HG02588 (cell line): ENCODE data around the gene MB.

Experiments
- ATAC-seq: cut with Tn5 transposase; IDR thresholded peaks from one replicate; pipeline ENCODE4 v1.9.1; 2021; ENCODE audit warnings: mild to moderate bottlenecking, moderate library complexity; ENCODE audit not compliant: unreplicated experiment

Gene MB

DNA sequence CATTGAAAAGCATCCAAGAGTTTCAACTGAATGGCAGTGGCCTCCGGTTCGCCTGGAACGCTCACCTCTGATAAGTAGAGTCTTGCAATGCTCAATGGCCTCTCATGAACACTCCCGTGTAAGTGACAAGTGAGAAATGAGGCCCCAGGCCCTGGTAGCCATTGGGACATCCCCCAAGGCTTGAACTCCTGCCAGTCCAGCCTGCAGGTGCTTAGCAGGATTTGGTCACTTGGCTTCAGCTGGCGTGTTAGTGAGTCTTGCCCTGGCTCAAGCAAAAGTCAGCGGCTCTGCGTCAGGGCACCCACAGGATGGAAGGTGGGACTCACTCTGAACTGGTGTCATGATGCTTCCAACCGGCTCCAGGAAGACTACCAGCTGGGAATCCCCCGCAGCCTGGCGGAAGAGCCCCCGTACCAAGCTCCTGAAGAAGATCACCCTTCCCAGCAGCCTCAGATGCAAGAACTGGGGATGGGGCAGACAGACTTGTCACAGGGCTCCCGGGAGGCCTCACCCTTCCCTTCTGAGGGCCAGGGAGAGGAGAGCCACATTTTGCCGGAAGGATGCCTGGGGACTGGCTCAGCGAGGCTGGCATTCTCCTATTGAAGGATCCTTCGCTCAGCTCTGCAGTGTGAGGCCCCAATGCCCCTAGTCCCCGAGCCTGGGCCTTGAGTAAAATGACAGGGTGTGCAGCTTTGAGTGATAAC lies 19.3 kb downstream of the MB start:
- no peak for ATAC-seq

- ATAC-seq, result no peak
Measured at GRCh38 chr22:35596821-35597220, 20.3 kb downstream of the MB start.

DNA sequence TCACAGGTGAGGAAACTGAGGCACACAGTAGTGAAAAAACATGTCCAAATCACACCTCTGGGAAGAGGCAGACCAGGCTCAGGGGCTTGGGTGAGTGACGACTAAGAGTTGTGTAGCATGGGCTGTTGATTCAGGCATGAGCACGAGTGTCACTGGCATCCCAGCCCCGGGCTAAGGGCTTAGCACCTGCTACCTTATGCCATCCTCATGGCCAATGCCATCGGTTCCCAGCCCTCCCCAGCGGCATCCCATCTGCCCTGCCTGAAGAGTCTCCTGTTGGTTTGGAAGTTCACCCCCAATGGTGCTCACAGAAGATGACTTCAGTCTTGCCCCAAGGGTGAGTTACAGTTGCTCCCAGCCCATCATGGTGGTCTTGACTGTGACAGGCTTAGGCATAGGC lies 22.4 kb downstream of the MB start:
- ATAC-seq, result no peak

DNA sequence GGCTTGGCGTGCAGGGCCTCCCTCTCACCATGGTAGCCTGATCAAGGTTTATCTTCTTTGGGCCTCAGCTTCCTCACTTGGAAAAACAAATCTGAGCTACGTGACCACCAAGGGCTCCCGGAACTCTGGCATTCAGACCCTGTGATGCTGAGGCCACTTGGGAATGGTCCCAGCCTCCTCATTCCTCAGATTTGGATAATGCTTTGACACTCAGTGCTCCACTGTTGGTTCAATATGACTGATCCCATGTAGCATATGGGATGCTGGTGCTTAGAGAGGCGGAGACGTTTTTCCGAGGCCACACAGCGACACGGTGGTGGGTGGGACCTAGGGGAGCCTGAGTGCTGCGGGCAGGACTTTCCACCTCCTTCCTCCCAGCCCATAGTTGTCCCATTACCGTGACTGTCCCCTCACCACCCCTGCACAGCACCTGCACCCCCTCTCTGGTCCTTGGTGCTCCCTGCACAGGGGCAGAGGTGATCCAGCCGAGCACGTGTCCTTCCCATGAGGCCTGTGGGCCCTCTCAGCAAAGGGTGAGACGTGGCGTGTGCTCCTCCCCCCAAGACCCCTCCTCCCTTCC lies 23.1 kb downstream of the MB start:
- ATAC-seq, result no peak

DNA sequence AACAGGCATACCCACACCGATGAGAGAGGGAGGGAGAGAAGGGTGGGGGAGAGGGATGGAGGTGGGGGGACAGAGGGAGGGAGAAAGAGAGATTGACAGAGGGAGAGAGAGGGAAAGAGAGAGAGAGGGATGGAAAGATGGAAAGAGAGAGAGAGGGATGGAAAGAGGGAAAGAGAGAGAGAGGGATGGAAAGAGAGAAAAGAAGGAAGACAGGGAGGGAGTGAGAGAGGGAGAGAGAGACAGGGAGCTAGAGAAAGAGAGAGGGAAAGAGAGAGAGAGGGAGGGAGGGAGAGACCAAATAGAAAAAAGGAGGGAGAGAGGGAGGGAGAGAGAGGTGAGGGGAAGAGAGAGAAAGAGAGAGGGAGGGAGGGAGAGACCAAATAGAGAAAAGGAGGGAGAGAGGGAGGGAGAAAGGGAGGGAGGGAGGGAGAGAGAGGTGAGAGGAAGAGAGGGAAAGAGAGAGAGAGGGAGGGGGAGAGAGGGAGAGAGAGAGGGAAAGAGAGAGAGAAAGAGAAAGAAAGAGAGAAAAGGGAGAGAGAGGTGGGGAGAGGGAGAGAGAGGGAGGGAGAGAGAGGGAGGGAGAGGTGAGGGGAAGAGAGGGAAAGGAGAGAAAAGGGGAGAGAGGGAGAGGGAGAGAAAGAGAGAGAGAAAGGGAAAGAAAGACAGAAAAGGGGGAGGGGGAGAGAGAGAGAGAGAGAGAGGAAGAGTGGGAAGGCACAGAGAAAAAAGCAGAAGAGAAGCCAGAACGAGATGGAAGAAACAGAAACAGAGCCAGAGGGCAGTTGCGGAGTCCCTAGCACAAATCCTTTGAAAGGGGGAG lies 23.8 kb downstream of the MB start:
- no peak for ATAC-seq

GRCh38 chr22:35592418-35592967 lies 24.6 kb downstream of the MB start:
- ATAC-seq, result no peak

GRCh38 chr22:35591714-35592417 lies 25.3 kb downstream of the MB start:
- ATAC-seq, result no peak

DNA sequence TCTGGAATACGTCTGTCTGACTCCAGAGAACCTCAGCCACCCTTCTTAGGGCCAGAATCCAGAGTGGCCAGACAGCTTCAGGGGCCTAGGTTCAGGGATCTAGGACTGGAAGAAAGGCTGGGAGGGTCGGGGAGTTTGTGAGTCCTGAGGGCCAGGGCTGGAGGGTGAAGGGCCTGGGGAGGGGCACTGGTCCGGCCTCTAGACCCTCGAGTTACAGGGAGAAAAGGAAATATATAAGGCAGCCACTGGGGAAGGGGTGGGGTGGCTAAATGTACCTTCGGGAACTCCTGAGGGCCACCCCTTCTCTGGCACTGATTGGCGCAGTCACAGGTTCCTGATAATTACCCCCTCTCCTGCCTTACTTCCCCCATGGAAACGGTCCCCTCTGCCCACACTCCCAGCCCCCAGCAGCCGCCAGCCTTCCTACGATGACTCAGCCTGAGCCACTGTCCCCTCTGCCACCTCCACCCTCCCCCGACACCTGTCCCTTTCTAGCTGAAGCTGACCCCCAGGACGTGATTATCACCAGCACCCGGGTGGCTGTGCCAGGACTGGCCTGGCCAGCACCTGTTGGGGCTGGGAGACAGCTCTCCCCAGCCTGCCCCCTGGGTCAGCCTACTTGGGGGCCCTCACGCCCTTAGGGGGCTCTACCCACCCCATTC lies 26.4 kb downstream of the MB start:
- no peak for ATAC-seq

DNA sequence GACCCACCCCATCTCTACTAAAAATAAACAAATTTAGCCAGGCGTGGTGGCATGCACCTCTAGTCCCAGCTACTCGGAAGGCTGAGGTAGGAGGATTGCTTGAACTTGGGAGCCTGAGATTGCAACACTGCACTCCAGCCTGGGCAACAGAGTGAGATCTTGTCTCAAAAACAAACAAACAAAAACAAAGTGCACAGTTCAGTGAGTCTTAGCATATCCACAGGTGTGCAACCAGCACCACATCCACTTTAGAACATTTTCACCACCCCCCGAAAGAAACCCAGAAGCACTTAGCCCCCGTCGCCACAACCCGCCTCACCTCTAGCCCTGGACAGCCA lies 27.4 kb downstream of the MB start:
- ATAC-seq, result no peak

DNA sequence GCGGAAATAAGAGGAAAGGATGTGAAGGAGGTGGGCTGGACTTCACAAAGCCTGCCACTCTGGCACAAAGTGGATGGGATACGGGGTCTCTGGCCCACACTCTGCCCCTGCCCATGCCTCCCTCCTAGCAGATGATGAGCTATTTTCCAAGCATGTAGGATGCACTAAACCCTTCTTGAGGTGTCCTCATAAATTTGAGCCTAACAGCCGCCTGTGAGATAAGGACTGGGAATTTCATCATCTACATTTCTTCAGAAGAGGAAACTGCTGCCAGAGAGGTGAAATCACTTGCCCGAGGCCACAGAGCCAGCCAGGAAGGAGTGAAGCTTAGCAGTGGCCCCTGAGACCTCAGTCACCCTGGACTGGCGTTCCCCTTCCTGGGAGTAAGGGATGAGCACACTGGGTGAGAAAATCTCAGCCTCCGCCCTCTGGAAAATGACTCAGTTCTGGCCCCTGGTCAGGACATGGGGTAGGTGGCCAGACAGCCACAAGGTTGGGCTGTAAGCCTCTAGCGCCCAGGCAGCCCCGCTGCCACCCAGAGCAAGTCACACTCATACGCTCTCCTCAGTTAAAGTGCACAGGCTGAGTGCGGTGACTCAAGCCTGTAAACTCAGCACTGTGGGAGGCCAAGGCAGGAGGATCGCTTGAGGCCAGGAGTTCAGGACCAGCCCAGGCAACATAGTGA lies 27.9 kb downstream of the MB start:
- no peak for ATAC-seq

DNA sequence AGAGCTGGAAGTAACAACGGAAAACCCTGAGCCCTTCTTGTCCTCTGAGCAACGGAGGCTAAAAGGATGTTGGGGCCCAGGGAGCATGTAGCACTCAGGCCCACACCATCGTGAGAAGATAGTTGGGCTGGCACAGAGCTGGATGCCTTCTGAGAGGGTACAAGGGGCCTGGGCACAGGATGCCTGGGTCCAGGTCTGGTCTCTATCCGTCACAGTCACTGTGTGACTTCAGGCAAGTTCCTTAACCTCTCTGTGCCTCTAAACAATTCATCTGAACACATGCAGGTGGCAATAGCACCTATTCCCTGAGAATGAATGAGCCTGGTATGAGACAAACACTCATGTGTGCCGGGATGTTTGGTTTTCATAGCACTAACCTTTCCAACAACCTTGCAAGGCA lies 29.2 kb downstream of the MB start:
- no peak for ATAC-seq

GRCh38 chr22:35587447-35587870 lies 29.7 kb downstream of the MB start:
- no peak for ATAC-seq

GRCh38 chr22:35586771-35587170 lies 30.4 kb downstream of the MB start:
- ATAC-seq, result no peak

GRCh38 chr22:35582861-35583670 lies 34.1 kb downstream of the MB start:
- ATAC-seq, result no peak

GRCh38 chr22:35582218-35582860 lies 34.8 kb downstream of the MB start:
- ATAC-seq, result no peak

GRCh38 chr22:35581023-35581413 lies 36.1 kb downstream of the MB start:
- ATAC-seq, result no peak

- ATAC-seq, result no peak
Measured at GRCh38 chr22:35580351-35581022, 36.6 kb downstream of the MB start.

DNA sequence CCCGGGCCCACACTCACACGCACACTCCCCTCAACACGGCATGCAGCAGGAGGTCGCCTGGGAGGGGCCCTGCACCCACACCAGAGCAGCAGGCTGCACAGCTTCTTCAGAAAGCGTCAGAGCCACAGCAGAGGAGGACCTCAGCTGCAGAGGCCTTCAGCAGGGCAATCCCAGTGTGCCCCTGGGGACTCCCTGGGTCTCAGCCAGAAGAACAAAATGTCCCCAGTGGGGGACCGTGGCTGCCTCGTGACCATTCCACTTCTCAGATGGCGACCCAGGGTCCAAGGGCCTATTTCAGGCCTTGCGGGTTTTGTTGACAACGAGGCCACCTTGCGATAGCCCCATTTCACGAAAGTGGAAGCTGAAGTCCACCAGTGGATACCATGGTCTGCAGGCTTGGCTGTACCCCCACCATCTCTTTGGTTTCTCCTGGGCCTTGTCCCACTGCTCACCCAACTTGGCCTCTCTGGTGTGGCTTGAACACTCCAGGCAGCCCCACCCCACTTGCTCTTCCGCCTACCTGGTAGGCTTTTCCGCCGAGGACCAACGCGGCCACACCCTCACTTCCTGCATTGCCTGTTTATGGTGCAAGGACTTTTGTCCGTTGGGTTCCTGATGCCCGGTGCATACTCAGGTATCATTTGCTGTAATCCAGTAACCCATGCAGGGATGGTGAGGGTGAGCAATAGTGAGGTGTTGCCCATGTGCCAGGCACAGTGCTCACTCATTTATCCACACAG lies 38.1 kb downstream of the MB start:
- ATAC-seq, result no peak
